Measurements from ENCODE around the gene CDADC1. TPM values are rescaled to one million over a fixed set of nuclear protein-coding genes. Genes with fewer than 3 reads are reported as not detected.

Gene CDADC1
- total and polyA plus RNA-seq, 2 donors (not counting 3 experiments of a cell fraction or from before 2014, with no cell fraction given), result 2.4 to 9.1 TPM

- intact Hi-C loops (cut with micrococcal nuclease), result no loop called here
- Histone ChIP-seq H3K4me3 (replicated peaks in 1 of 3; ENCODE audit: insufficient read depth in 1 of 3, low read depth in 1 of 3, low read length in 3 of 3) (no peak overlapping the region), H4K20me1 (replicated peaks; ENCODE audit: control insufficient read depth, extremely low read depth, insufficient read depth, low read length) (no peaks in the 10 kb centered on the region), H3K9me3 (replicated peaks; ENCODE audit: control insufficient read depth, insufficient read depth, low read length) (no peaks in the 10 kb centered on the region), H3K4me2 (ENCODE audit: insufficient read depth, low read length) (no peak overlapping the region), H3K9me1 (replicated peaks; ENCODE audit: control insufficient read depth, extremely low read depth, insufficient read depth, low read length) (no peaks in the 10 kb centered on the region), H3K4me1 (ENCODE audit: control insufficient read depth, extremely low read depth, insufficient read depth, low read length) (no peaks in the 10 kb centered on the region), H2AFZ (ENCODE audit: low read depth, low read length) (no peak overlapping the region), H3K27me3 (ENCODE audit: control insufficient read depth in 2 of 2, insufficient read depth in 2 of 2, low read length in 2 of 2) (no peaks in the 10 kb centered on the region), H3K36me3 (ENCODE audit: control insufficient read depth in 2 of 2, extremely low read depth in 1 of 2, insufficient read depth in 2 of 2, low read length in 2 of 2) (no peaks in the 10 kb centered on the region), H3K27ac (ENCODE audit: insufficient read depth, low read depth, low read length) (no peak overlapping the region), H3K79me2 (ENCODE audit: control insufficient read depth, insufficient read depth, low read length) (no peaks in the 10 kb centered on the region), H3K9ac (replicated peaks; ENCODE audit: extremely low read depth, insufficient read depth, low read length) (no peak overlapping the region)
- TF ChIP-seq, protein P1, sequence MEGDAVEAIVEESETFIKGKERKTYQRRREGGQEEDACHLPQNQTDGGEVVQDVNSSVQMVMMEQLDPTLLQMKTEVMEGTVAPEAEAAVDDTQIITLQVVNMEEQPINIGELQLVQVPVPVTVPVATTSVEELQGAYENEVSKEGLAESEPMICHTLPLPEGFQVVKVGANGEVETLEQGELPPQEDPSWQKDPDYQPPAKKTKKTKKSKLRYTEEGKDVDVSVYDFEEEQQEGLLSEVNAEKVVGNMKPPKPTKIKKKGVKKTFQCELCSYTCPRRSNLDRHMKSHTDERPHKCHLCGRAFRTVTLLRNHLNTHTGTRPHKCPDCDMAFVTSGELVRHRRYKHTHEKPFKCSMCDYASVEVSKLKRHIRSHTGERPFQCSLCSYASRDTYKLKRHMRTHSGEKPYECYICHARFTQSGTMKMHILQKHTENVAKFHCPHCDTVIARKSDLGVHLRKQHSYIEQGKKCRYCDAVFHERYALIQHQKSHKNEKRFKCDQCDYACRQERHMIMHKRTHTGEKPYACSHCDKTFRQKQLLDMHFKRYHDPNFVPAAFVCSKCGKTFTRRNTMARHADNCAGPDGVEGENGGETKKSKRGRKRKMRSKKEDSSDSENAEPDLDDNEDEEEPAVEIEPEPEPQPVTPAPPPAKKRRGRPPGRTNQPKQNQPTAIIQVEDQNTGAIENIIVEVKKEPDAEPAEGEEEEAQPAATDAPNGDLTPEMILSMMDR (IDR thresholded peaks at IDR 0.05; ENCODE audit: extremely low read depth in 1 of 2, insufficient read depth in 1 of 2, low read depth in 1 of 2, low read length in 2 of 2), result no peak
- TF ChIP-seq MYC (IDR thresholded peaks at IDR 0.05; ENCODE audit: low read depth, low read length), result no peak
- no peak for TF ChIP-seq FOS (IDR thresholded peaks at IDR 0.05; ENCODE audit: borderline replicate concordance, insufficient read depth, low read length)
- no peak for TF ChIP-seq POLR2A (IDR thresholded peaks at IDR 0.05; ENCODE audit: low read depth, low read length)
- TF ChIP-seq EZH2 (IDR thresholded peaks at IDR 0.05; ENCODE audit: borderline replicate concordance, low read depth, low read length, severe bottlenecking), result no peak
- TF ChIP-seq GATA2 (IDR thresholded peaks at IDR 0.05; ENCODE audit: insufficient read depth, insufficient read length, low read depth, low read length), result no peak
- no peak for TF ChIP-seq MAX (IDR thresholded peaks at IDR 0.05; ENCODE audit: insufficient read depth, insufficient read length)
- TF ChIP-seq JUN (IDR thresholded peaks at IDR 0.05; ENCODE audit: borderline replicate concordance, insufficient read depth, insufficient read length, low read depth), result no peak
- no peak for TF ChIP-seq POLR2AphosphoS5 (IDR thresholded peaks at IDR 0.05; ENCODE audit: insufficient read depth, low read depth, low read length)
- ChIA-PET CTCF (no interaction called here), POLR2A (no interaction called here)
- FAIRE-seq (no peak), DNase-seq (ENCODE audit: low read depth, low spot score) (no peak)
- dilution Hi-C loops (cut with MboI; ENCODE audit: extremely low pct_ligation_motif_present, low sequenced_read_pairs), result no loop called here
- no TSS peak for BruUV-seq (replicated peaks)
Measured at GRCh38 chr13:49341941-49342340, 94.2 kb downstream of the CDADC1 start.
